Measurements from ENCODE around the gene LTA.

Gene LTA

DNA sequence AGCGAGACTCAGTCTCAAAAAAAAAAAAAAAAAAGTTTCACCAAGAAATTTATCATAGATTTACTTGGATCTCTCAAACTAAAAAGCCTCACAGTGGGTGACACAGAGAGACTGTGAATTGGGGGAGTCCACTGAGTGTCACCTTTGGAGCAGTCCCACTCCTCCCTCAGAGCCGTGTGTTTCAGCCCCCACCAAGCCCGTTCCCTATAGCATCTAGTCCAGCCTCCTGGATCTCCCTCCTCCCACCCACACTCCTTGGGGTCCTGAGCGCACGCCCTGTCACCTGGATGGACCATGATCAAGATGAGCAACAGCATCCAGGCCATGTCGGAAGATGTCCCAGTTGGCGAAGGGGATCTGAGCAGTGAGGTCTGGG, 20.3 kb downstream of the LTA start:
- Histone ChIP-seq H3K4me3 (ENCODE audit: low read length in 2 of 2) (no peak overlapping the region), H3K9me3 (ENCODE audit: control insufficient read depth in 2 of 2, low read length in 2 of 2) (no peaks in the 10 kb centered on the region), H3K4me1 (ENCODE audit: control insufficient read depth, insufficient read depth, low read length) (no peaks in the 10 kb centered on the region), H3K9ac (ENCODE audit: low read length in 2 of 2) (no peak overlapping the region), H3K27ac (ENCODE audit: low read length) (no peak overlapping the region), H3K36me3 (ENCODE audit: control insufficient read depth in 2 of 2, insufficient read depth in 2 of 2, low read length in 2 of 2) (no peaks in the 10 kb centered on the region), H3K27me3 (ENCODE audit: control insufficient read depth in 1 of 2, insufficient read depth in 2 of 2, low read length in 2 of 2) (peaks cover 0 to 9% of the 10 kb centered on the region in 2 donors)

DNA sequence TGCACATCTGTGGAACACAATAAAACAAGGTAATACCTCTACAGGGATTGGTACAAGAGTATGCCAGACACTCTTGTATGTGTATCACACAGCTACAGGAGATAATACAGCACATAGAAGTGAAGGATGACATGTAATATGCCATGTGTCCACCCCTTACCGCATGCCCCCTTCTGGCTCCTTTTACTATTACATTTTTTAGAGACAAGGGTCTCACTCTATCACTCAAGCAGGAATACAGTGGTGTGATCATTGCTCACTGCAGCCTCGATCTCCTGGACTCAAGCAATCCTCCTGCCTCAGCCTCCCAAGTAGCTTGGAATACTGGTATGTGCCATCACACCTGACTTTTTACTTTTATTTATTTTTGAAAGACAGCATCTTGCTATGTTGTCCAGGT, 24.9 kb downstream of the LTA start:
- Histone ChIP-seq H3K4me1 (ENCODE audit: control insufficient read depth, insufficient read depth, low read length) (no peaks in the 10 kb centered on the region), H3K9me3 (ENCODE audit: control insufficient read depth in 2 of 2, low read length in 2 of 2) (no peaks in the 10 kb centered on the region), H3K36me3 (ENCODE audit: control insufficient read depth in 2 of 2, insufficient read depth in 2 of 2, low read length in 2 of 2) (no peaks in the 10 kb centered on the region), H3K27ac (ENCODE audit: low read length) (no peak overlapping the region), H3K9ac (ENCODE audit: low read length in 2 of 2) (no peak overlapping the region), H3K4me3 (ENCODE audit: low read length in 2 of 2) (no peak overlapping the region), H3K27me3 (ENCODE audit: control insufficient read depth in 1 of 2, insufficient read depth in 2 of 2, low read length in 2 of 2) (no peaks in the 10 kb centered on the region)

DNA sequence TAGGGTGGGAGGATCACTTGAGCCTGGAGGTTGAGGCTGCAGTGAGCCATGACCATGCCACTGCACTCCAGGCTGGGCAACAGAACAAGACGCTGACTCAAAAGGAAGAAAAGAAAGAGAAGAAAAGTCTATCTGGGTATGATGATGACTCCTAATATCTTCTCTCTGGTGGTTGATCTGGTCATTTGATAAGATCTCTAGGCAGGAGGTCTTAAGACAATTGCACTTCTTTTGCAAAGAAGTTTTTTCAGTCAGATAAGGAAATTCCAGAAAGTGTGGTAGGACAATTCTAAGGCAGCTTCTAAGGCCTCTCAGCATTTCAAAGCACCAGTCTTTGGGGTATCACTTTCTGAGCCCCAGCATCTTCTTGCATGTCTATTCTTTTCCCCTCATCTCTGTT, 35.2 kb downstream of the LTA start:
- H3K4me3 ChIP-seq (ENCODE audit: low read length in 2 of 2) = no peak overlapping the region
- no peaks in the 10 kb centered on the region for H3K27me3 ChIP-seq (ENCODE audit: control insufficient read depth in 1 of 2, insufficient read depth in 2 of 2, low read length in 2 of 2)
- no peak overlapping the region for H3K27ac ChIP-seq (ENCODE audit: low read length)
- no peaks in the 10 kb centered on the region for H3K4me1 ChIP-seq (ENCODE audit: control insufficient read depth, insufficient read depth, low read length)
- H3K9me3 ChIP-seq (ENCODE audit: control insufficient read depth in 2 of 2, low read length in 2 of 2) = no peaks in the 10 kb centered on the region
- no peak overlapping the region for H3K9ac ChIP-seq (ENCODE audit: low read length in 2 of 2)
- H3K36me3 ChIP-seq (ENCODE audit: control insufficient read depth in 2 of 2, insufficient read depth in 2 of 2, low read length in 2 of 2) = no peaks in the 10 kb centered on the region

DNA sequence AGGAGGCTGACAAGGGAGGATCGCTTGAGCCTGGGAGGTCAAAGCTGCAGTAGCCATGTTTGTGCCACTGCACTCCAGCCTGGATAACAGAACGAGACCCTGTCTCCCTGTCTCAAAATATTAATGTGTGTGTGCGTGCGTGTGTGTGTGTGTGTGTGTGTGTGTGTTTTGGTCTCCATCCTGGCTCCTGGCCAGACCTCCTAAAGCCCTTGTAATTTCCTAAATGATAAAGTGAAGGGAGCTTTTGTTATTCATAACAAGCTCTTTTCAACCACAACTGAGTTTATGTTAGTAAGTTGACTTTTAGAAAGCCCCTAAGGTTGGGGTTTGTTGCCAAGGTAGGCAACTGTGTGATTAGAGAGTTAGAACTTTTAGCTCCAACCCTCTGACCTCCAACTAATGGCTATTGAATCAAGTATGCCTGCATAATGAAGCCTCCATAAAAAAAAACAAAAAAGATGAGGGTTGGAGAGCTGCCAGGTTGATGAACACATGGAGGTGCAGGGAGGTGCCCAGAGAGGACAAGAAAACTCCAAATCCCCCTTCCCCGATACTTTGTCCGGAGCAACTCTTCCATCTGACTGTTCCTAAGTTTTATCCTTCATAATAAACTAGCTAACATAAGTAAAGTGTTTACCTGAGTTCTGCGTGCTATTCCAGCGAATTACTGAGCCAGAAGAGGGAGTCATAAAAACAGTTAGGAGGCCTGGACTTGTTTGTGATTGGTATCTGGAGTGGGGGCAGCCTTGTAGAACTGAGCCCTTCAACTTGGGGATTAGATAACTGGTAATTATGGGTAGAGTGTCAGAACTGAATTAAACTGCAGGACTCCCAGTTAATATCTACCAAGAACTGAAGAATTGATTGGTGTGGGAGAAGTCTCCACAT, 37.7 kb downstream of the LTA start:
- Histone ChIP-seq H3K27ac (ENCODE audit: low read length) (no peak overlapping the region), H3K9ac (ENCODE audit: low read length in 2 of 2) (no peak overlapping the region), H3K9me3 (ENCODE audit: control insufficient read depth in 2 of 2, low read length in 2 of 2) (no peaks in the 10 kb centered on the region), H3K36me3 (ENCODE audit: control insufficient read depth in 2 of 2, insufficient read depth in 2 of 2, low read length in 2 of 2) (no peaks in the 10 kb centered on the region), H3K27me3 (ENCODE audit: control insufficient read depth in 1 of 2, insufficient read depth in 2 of 2, low read length in 2 of 2) (no peaks in the 10 kb centered on the region), H3K4me1 (ENCODE audit: control insufficient read depth, insufficient read depth, low read length) (no peaks in the 10 kb centered on the region), H3K4me3 (ENCODE audit: low read length in 2 of 2) (no peak overlapping the region)

DNA sequence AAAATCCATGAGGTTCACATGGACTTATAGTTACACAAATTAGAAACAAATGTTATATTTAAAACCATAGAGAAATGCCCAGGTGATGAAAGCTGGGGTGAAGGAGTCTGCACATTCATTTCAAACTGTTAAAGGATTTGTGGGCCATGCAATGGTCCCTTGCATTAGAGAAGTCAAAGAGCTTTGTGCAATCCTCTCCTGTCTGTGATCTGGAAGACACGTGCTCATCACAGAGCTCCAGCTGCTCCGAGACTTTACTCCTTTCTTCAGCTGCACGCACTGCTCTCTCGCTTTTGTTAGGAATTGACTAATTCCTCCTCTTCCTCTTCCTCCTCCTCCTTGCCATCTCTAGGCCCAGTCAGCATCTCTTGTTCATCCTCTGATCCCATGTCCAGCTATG, 38.9 kb downstream of the LTA start:
- H3K27ac ChIP-seq (ENCODE audit: low read length) = no peak overlapping the region
- H3K36me3 ChIP-seq (ENCODE audit: control insufficient read depth in 2 of 2, insufficient read depth in 2 of 2, low read length in 2 of 2) = no peaks in the 10 kb centered on the region
- no peaks in the 10 kb centered on the region for H3K27me3 ChIP-seq (ENCODE audit: control insufficient read depth in 1 of 2, insufficient read depth in 2 of 2, low read length in 2 of 2)
- H3K9ac ChIP-seq (ENCODE audit: low read length in 2 of 2) = no peak overlapping the region
- no peaks in the 10 kb centered on the region for H3K9me3 ChIP-seq (ENCODE audit: control insufficient read depth in 2 of 2, low read length in 2 of 2)
- no peaks in the 10 kb centered on the region for H3K4me1 ChIP-seq (ENCODE audit: control insufficient read depth, insufficient read depth, low read length)
- H3K4me3 ChIP-seq (ENCODE audit: low read length in 2 of 2) = no peak overlapping the region

DNA sequence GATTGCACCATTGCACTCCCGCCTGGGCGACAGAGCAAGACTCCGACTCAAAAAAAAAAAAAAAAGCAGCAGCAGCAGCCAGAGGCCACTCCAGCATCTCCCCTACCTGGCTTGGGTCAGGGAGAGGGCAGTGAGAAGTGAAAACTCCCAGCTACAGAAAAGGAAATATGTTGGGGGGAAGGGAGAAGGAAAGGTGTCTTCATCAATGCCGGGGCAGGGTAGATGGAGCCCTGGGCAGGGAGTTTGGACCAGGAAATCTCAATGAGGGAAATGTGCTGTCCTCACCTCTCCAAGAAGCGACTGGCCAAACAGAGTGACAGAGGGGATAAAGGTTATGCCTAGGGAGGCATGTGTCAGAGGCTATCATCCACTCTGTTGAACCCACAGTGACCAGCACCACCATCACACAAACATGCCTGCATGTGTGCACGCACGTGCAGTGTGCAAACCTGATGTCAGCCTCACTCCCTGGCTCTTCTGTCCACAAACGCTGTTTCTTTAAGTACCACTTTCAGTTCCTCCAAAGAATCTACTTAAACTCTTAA, 42.1 kb downstream of the LTA start:
- Histone ChIP-seq H3K4me3 (ENCODE audit: low read length in 2 of 2) (no peak overlapping the region), H3K27me3 (ENCODE audit: control insufficient read depth in 1 of 2, insufficient read depth in 2 of 2, low read length in 2 of 2) (no peaks in the 10 kb centered on the region), H3K36me3 (ENCODE audit: control insufficient read depth in 2 of 2, insufficient read depth in 2 of 2, low read length in 2 of 2) (no peaks in the 10 kb centered on the region), H3K9ac (ENCODE audit: low read length in 2 of 2) (no peak overlapping the region), H3K27ac (ENCODE audit: low read length) (no peak overlapping the region), H3K9me3 (ENCODE audit: control insufficient read depth in 2 of 2, low read length in 2 of 2) (no peaks in the 10 kb centered on the region), H3K4me1 (ENCODE audit: control insufficient read depth, insufficient read depth, low read length) (no peaks in the 10 kb centered on the region)

DNA sequence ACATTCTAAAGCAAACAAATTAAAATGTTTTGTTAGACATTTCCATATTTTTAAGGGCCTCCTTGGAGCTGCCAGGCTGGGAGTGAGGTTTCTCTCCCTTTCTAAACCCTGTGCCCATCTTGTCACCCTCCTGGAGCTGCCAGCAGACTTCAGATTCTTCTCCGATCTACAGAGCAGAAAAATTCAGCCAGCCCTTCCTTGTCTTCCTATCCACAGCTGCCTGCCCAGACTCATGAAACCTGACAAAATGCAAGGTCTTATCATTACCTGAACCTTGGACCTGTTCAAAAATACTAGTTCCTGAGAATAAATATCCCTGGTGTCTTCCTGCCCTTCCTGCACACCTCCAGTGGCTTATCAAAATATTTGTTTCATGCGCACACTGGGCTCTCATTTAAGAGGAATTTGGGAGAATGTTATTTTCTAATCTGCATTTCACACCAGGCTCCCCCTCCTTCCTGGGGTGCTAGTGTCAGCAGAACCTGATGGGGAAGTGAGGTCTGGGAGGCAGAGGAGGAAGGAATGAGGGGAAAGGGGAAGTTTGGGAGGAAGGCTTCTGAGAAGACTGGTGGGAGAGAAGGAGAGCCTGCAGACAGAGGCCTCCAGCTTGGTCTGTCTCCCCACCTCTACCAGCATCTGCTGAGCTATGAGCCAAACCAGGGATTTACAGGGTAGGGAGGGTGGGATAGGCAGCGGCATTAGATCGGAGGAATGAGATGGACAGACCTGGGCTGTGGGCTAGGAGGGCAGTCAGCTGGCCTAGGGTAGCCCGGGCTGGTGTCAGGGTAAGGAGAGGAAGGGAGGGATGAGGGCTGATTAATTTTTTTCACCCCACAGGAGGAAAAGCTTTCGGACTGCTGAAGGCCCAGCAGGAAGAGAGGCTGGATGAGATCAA, 42.8 kb downstream of the LTA start, which contains the start of gene AIF1:
AIF1 (plus strand) TSS at position 551 of the 895 bp plus-strand sequence; CDS start at position 647, 96 bp downstream.
- no peaks in the 10 kb centered on the region for H3K36me3 ChIP-seq (ENCODE audit: control insufficient read depth in 2 of 2, insufficient read depth in 2 of 2, low read length in 2 of 2)
- H3K27me3 ChIP-seq (ENCODE audit: control insufficient read depth in 1 of 2, insufficient read depth in 2 of 2, low read length in 2 of 2) = no peaks in the 10 kb centered on the region
- no peaks in the 10 kb centered on the region for H3K4me1 ChIP-seq (ENCODE audit: control insufficient read depth, insufficient read depth, low read length)
- no peak within 1 kb of the TSS for H3K27ac ChIP-seq (ENCODE audit: low read length)
- no peak within 1 kb of the TSS for H3K4me3 ChIP-seq (ENCODE audit: low read length in 2 of 2)
- H3K9me3 ChIP-seq (ENCODE audit: control insufficient read depth in 2 of 2, low read length in 2 of 2) = no peaks in the 10 kb centered on the region
- peak within 1 kb of the TSS in 1 of 2 donors; percentile 5 for H3K9ac ChIP-seq (ENCODE audit: low read length in 2 of 2)

DNA sequence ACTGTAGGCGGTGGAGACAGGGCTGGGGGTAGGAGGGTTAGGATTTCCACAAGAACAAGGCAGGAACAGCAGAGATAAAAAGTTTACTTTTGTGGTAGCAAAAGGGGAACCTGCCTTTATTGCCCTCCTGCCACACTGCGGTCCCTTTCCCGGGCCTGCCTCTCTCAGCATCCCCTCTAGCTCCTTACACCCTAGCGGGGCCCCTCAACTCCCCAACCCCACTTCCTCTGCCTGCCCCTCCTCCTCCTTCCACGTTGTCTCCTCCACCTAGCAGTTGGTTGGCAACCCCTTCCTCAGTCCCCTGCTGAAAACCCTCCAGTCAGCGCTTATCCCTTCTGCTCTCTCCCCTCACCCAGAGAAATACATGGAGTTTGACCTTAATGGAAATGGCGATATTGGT, 43.7 kb downstream of the LTA start:
- no peaks in the 10 kb centered on the region for H3K9me3 ChIP-seq (ENCODE audit: control insufficient read depth in 2 of 2, low read length in 2 of 2)
- no peak overlapping the region for H3K9ac ChIP-seq (ENCODE audit: low read length in 2 of 2)
- no peaks in the 10 kb centered on the region for H3K36me3 ChIP-seq (ENCODE audit: control insufficient read depth in 2 of 2, insufficient read depth in 2 of 2, low read length in 2 of 2)
- no peak overlapping the region for H3K27ac ChIP-seq (ENCODE audit: low read length)
- no peak overlapping the region for H3K4me3 ChIP-seq (ENCODE audit: low read length in 2 of 2)
- no peaks in the 10 kb centered on the region for H3K27me3 ChIP-seq (ENCODE audit: control insufficient read depth in 1 of 2, insufficient read depth in 2 of 2, low read length in 2 of 2)
- no peaks in the 10 kb centered on the region for H3K4me1 ChIP-seq (ENCODE audit: control insufficient read depth, insufficient read depth, low read length)

DNA sequence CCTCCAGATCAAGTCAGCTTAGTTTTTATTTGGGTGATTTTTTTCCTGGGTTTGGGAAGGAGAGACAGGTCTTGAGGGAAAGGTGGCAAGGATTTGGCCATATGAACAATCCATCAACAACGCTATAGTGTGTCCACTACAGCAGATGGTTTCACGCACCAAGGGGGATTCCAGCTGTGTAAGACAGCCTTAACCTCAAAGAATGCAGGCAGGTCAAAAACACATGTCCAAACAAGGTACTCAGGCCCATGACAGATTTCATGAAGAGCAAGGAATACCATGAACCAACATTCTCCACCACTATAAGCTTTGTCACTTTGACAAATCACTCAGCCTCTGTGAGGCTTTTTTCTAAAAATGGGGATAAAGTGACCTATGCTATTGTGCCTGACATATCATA, 44.9 kb downstream of the LTA start:
- Histone ChIP-seq H3K36me3 (ENCODE audit: control insufficient read depth in 2 of 2, insufficient read depth in 2 of 2, low read length in 2 of 2) (no peaks in the 10 kb centered on the region), H3K4me3 (ENCODE audit: low read length in 2 of 2) (no peak overlapping the region), H3K9ac (ENCODE audit: low read length in 2 of 2) (no peak overlapping the region), H3K27me3 (ENCODE audit: control insufficient read depth in 1 of 2, insufficient read depth in 2 of 2, low read length in 2 of 2) (no peaks in the 10 kb centered on the region), H3K27ac (ENCODE audit: low read length) (no peak overlapping the region), H3K9me3 (ENCODE audit: control insufficient read depth in 2 of 2, low read length in 2 of 2) (no peaks in the 10 kb centered on the region), H3K4me1 (ENCODE audit: control insufficient read depth, insufficient read depth, low read length) (peaks cover 9% of the 10 kb centered on the region)

DNA sequence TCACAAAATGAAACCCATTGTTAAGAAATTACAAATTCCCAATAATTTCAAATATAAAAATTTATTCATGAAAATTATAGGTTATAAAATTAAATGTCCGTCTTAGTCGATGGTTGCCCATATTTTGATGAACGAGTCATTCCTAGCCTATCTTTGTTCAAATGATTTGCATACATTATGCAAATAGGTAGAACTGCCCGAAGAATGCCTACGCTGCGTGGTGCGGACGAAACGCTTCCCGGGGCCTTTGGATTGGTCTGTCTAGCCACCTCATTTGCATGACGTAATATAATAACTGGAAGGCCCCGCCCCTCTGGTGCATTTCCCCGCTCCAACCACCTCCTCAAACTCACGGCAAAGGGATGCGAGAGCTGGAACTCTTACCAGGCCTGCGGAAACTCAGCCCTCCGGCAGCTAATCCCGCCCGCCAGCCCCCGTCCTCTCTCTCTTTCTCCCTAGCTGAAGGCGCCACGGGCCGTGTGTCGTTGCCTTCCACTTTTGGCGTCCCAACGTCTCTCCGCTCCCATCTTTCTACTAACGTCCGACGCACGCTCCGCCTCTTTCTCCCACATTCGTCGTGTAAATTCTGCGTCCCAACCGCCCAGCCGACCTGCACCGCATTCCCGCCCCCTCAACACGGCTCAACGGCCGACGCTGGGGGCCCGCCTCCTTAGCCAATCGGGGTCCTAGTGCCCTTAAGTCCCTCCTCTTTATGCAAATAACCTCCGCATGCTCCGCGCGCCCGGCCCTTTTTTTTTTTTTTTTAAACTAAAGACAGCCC, 47.9 kb downstream of the LTA start:
- H3K4me3 ChIP-seq (ENCODE audit: low read length in 2 of 2) = peak overlapping the region; percentile 68 to 83
- peaks cover 15% of the 10 kb centered on the region for H3K4me1 ChIP-seq (ENCODE audit: control insufficient read depth, insufficient read depth, low read length)
- H3K27ac ChIP-seq (ENCODE audit: low read length) = peak overlapping the region; percentile 97
- peak overlapping the region; percentile 77 to 96 for H3K9ac ChIP-seq (ENCODE audit: low read length in 2 of 2)
- H3K9me3 ChIP-seq (ENCODE audit: control insufficient read depth in 2 of 2, low read length in 2 of 2) = no peaks in the 10 kb centered on the region
- no peaks in the 10 kb centered on the region for H3K27me3 ChIP-seq (ENCODE audit: control insufficient read depth in 1 of 2, insufficient read depth in 2 of 2, low read length in 2 of 2)
- peaks cover 18 to 22% of the 10 kb centered on the region in 2 donors for H3K36me3 ChIP-seq (ENCODE audit: control insufficient read depth in 2 of 2, insufficient read depth in 2 of 2, low read length in 2 of 2)
